Posterior cingulate gyrus (tissue), 11 donors: ENCODE results near the gene EMCN.
"Not testable (repeated sequence)": the region's sequence is repeated elsewhere in the genome, so short reads cannot be mapped to it uniquely, and the experiment has no call there.

Source experiments
- DNase-seq, 10 donors: peaks; one replicate each; pipeline versions ENCODE4 v3.0.0 to v3.0.0-alpha.2; 2020 to 2021; ENCODE audit warnings: mixed read lengths in 3 of 10
- intact Hi-C: fragments of 100-400 bp; cut with DNase I; formaldehyde crosslinking; loops from one replicate; pipeline ENCODE4 v1.15.1; 2023

The EMCN gene

DNA sequence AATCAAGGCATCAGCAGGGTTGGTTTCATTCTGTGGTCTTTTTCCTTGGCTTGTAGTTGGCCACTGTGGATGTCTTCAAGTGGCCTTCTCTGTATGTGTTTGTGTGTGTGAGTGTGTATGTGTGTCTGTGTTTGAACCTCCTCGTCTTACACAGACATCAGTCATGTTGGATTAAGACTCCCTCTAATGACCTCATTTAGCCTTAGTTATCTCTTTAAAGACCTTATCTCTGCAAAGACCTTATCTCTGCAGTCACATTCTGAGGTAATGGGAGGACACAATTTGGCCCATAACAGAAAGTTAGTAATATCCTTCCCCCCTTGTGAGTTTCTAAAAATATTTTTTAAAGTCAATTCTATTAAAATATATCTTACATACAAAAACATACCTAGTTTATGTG, 126.7 kb downstream of the EMCN start:
- no peak for DNase-seq
- intact Hi-C loops, result no loop called here

GRCh38 chr4:100386270-100386669, 131.6 kb downstream of the EMCN start:
- DNase-seq, result no peak
- intact Hi-C loops, result no loop called here

DNA sequence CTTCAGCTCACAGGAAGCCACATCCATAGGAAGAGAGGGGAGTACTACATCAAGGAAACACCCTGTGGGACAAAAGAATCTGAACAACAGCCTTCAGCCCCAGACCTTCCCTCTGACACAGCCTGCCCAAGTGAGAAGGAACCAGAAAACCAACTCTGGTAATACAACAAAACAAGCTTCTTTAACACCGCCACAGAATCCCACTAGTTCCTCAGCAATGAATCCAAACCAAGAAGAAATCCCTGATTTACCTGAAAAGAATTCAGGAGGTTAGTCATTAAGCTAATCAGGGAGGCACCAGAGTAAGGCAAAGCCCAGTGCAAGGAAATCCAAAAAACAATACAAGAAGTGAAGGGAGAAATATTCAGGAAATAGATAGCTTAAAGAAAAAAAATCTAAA, 137.4 kb downstream of the EMCN start:
- DNase-seq, intact Hi-C loops: not testable (repeated sequence)

GRCh38 chr4:100379583-100380105, 138.2 kb downstream of the EMCN start:
- DNase-seq, result no peak
- intact Hi-C loops, result no loop called here

- no peak for DNase-seq
- intact Hi-C loops, result no loop called here
These were observed 145.4 kb downstream of the EMCN start for GRCh38 chr4:100372432-100372831.

DNA sequence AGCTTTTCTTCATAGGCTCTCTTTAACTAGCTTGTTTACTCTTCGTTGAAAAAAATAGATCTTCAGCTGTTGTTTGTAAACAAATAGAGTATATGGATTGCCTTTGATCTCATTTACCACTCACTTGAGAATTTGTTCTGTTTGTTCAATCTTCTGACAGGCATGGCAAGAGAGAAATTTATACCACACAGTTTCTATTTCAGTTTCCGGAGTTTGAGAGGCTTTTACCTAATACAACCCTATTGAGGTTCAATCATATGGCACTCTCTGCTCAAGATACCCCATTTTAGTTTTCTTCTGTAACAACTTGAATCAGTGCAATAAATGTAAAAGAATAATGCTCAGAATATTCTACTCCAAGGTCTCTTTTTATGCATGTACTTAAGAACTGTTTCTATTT, 148.0 kb downstream of the EMCN start:
- no peak for DNase-seq
- intact Hi-C loops, result no loop called here

- intact Hi-C loops, result no loop called here
- DNase-seq, result no peak
These were observed 150.4 kb downstream of the EMCN start for GRCh38 chr4:100367451-100367850.

- DNase-seq, result no peak
- intact Hi-C loops, result no loop called here
These were observed 151.6 kb downstream of the EMCN start for GRCh38 chr4:100366213-100366612.

- intact Hi-C loops, result no loop called here
These were observed 155.5 kb downstream of the EMCN start for GRCh38 chr4:100362366-100362765.

GRCh38 chr4:100361336-100361735, 156.5 kb downstream of the EMCN start:
- intact Hi-C loops, result no loop called here
- no peak for DNase-seq

More at GRCh38 chr4:100362366-100362765, 155.5 kb downstream of the EMCN start:
- no peak for DNase-seq

GRCh38 chr4:100360211-100360610, 157.6 kb downstream of the EMCN start:
- intact Hi-C loops, result no loop called here
- DNase-seq, result no peak

- intact Hi-C loops, result no loop called here
- no peak for DNase-seq
These were observed 158.4 kb downstream of the EMCN start for GRCh38 chr4:100359441-100359840.

GRCh38 chr4:100357542-100357941, 160.3 kb downstream of the EMCN start:
- DNase-seq, result no peak

DNA sequence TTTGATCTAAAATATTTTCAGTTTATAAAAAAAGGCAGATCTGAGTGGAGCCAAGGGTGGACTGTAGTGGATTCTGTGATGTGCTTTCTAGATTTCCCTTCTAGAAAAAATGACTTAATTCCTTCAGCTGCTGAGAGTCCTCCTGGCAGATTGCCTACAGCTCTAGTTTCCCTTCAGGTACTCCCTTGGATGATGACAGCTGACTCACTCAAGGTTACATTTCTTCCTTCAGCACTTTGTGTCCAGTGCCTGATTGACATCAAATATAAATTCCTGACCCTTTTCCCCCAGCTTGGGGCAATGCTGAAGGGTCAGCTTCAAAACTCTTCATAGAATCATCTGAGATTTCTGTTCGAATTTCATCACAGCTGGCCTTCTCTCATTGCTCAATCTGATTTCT, 161.7 kb downstream of the EMCN start:
- DNase-seq, result no peak
- intact Hi-C loops, result no loop called here

More at GRCh38 chr4:100357542-100357941, 160.3 kb downstream of the EMCN start:
- intact Hi-C loops, result no loop called here

GRCh38 chr4:100352352-100352751, 165.5 kb downstream of the EMCN start:
- intact Hi-C loops, result not testable (repeated sequence)

DNA sequence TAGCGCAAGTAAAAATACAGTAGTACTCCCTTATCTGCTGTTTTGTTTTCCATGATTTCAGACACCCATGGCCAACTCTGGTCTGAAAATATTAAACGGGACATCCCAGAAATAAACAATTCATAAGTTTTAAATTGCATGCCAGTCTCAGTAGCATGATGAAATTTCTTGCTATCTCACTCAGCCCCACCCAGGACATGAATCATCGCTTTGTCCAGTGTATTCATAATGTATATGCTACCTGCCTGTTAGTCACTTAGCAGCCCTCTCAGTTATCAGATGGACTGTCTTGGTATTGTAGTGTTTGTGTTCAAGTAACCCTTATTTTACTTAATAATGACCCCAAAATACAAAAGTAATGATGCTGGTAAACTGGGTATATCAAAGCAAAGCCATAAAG, 169.3 kb downstream of the EMCN start:
- intact Hi-C loops, result no loop called here
- no peak for DNase-seq

More at GRCh38 chr4:100352352-100352751, 165.5 kb downstream of the EMCN start:
- DNase-seq, result not testable (repeated sequence)

- DNase-seq, result no peak
- intact Hi-C loops, result no loop called here
These were observed 170.6 kb downstream of the EMCN start for GRCh38 chr4:100347241-100347640.

GRCh38 chr4:100345585-100345984, 172.2 kb downstream of the EMCN start:
- intact Hi-C loops, result no loop called here
- no peak for DNase-seq
